ENCODE measurements around the gene TSPAN4. TPM values are rescaled to one million over a fixed set of nuclear protein-coding genes. Genes with fewer than 3 reads are reported as not detected.

Gene TSPAN4
- total RNA-seq, 1 donor from 2014 or later: 40.2 TPM

GRCh38 chr11:858053-858761, 15.6 kb downstream of the TSPAN4 start:
- Mint-ChIP-seq H3K4me1 (peaks cover 5% of the 10 kb centered on the region), H3K4me3 (peak overlapping the region; percentile 34), H3K9me3 (no peaks in the 10 kb centered on the region), H3K27ac (ENCODE audit: unreplicated experiment) (peak overlapping the region; percentile 12), H3K27me3 (ENCODE audit: low read depth) (peaks cover 5% of the 10 kb centered on the region), H3K36me3 (ENCODE audit: low read depth) (no peaks in the 10 kb centered on the region)
- DNase-seq (ENCODE audit: low read depth, low spot score): no peak
- no peak for TF ChIP-seq CTCF (conservative IDR thresholded peaks at IDR 0.05)

- Mint-ChIP-seq H3K27me3 (ENCODE audit: low read depth) (peaks cover 5% of the 10 kb centered on the region), H3K4me3 (no peak overlapping the region), H3K27ac (ENCODE audit: unreplicated experiment) (no peak overlapping the region), H3K9me3 (no peaks in the 10 kb centered on the region), H3K4me1 (peaks cover 5% of the 10 kb centered on the region), H3K36me3 (ENCODE audit: low read depth) (no peaks in the 10 kb centered on the region)
- no peak for DNase-seq (ENCODE audit: low read depth, low spot score)
- no peak for TF ChIP-seq CTCF (conservative IDR thresholded peaks at IDR 0.05)
Observed at GRCh38 chr11:858762-859339, 16.2 kb downstream of the TSPAN4 start.

GRCh38 chr11:859394-860131, 16.9 kb downstream of the TSPAN4 start:
- Mint-ChIP-seq H3K4me3 (peak overlapping the region; percentile 34), H3K36me3 (ENCODE audit: low read depth) (no peaks in the 10 kb centered on the region), H3K9me3 (no peaks in the 10 kb centered on the region), H3K4me1 (peaks cover 4% of the 10 kb centered on the region), H3K27me3 (ENCODE audit: low read depth) (peaks cover 5% of the 10 kb centered on the region), H3K27ac (ENCODE audit: unreplicated experiment) (no peak overlapping the region)
- TF ChIP-seq CTCF (conservative IDR thresholded peaks at IDR 0.05): no peak
- no peak for DNase-seq (ENCODE audit: low read depth, low spot score)

GRCh38 chr11:860234-861104, 17.8 kb downstream of the TSPAN4 start:
- H3K27ac Mint-ChIP-seq (ENCODE audit: unreplicated experiment): no peak overlapping the region
- H3K4me1 Mint-ChIP-seq: peaks cover 4% of the 10 kb centered on the region
- TF ChIP-seq CTCF (conservative IDR thresholded peaks at IDR 0.05): no peak
- H3K4me3 Mint-ChIP-seq: peak overlapping the region; percentile 67
- peaks cover 2% of the 10 kb centered on the region for H3K27me3 Mint-ChIP-seq (ENCODE audit: low read depth)
- no peaks in the 10 kb centered on the region for H3K36me3 Mint-ChIP-seq (ENCODE audit: low read depth)
- no peaks in the 10 kb centered on the region for H3K9me3 Mint-ChIP-seq
- DNase-seq (ENCODE audit: low read depth, low spot score): no peak

- H3K36me3 Mint-ChIP-seq (ENCODE audit: low read depth): no peaks in the 10 kb centered on the region
- H3K27ac Mint-ChIP-seq (ENCODE audit: unreplicated experiment): no peak overlapping the region
- DNase-seq (ENCODE audit: low read depth, low spot score): no peak
- H3K4me1 Mint-ChIP-seq: peaks cover 4% of the 10 kb centered on the region
- peaks cover 1% of the 10 kb centered on the region for H3K27me3 Mint-ChIP-seq (ENCODE audit: low read depth)
- no peak for TF ChIP-seq CTCF (conservative IDR thresholded peaks at IDR 0.05)
- no peaks in the 10 kb centered on the region for H3K9me3 Mint-ChIP-seq
- peak overlapping the region; percentile 67 for H3K4me3 Mint-ChIP-seq
Observed at GRCh38 chr11:861105-861479, 18.4 kb downstream of the TSPAN4 start.
